GM19023 (cell line): ENCODE measurements around the gene BSN.

Experiments used
- ATAC-seq: cut with Tn5 transposase; IDR thresholded peaks from one replicate; pipeline ENCODE4 v1.9.1; 2021; ENCODE audit warnings: mild to moderate bottlenecking, moderate library complexity; ENCODE audit not compliant: unreplicated experiment

The BSN gene

DNA sequence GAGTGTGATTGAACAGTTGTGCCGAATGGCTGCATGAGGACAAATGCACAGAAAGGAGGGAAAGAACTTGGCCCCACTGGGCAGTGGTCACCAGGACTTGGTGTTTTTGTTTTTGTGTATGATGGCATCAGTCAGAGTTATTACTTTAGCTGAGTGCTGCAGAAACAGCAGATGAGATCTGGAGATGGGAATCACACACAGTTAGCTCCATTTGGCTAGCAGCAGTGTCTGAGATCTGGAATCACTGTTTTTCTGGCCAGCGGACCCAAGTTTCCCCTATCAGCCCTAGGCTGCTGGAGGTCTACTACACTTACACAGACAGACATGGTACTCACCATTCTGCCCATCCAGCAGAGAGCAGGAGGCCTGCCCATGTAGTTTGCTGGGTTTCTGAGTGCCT lies 74.0 kb downstream of the BSN start:
- no peak for ATAC-seq

DNA sequence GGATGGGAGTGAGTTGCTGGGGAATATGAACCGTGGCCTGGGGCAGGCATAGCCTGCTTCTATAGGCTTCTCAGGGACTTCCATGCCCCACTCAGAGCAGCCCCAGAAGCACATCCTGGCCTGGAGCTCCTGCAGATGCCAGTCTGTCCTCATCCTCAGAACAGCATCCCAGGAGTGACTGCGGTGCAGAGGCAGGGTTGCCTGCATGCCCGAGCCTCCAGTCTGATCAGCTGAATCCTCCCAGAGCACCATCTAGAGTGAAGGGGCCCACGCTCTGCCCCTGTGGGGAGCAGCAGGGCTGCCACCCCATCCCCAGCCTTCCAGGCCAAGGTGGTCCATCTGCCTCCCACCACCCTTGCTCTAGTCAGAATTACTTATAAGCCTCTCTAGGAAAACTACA lies 75.2 kb downstream of the BSN start:
- ATAC-seq = no peak

DNA sequence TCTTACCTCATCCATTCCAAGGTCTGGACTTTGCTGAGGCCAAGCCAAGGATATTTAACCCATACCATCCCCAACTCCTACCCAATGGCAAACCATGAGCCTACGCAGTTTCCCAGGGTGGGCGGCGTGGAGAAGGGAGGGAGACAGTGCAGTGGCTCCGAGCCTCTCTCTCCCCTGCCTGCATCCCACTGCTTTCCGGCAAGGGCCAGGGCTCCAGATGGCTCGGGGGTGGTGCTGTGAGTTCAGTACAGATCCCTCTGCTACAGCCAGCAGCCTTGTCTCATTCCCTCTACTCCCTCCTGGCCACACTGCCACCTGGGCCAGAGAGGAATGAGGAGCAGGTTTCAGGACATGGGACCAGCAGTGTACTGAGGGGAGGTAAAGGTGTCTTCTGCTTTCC lies 75.6 kb downstream of the BSN start:
- ATAC-seq = no peak

DNA sequence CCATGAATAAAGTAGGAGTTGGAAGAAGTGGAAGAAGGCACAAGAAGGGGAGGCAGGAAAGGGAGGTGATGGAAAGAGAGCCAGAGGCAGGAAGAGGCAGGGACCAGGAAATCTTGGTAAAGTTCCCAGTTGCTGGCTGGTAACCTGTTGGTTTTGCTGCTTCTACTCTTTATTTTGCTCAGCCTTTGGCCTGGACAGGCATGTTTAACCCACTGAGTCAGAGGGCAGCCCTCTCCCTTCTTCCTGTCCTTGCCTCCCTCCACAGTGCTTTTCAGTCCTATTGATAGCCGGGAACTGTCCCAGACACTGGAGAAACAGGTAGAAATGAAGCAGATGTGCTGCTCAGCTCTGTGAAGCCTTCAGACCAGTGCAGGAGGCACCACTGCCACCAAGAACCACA lies 76.5 kb downstream of the BSN start:
- no peak for ATAC-seq

DNA sequence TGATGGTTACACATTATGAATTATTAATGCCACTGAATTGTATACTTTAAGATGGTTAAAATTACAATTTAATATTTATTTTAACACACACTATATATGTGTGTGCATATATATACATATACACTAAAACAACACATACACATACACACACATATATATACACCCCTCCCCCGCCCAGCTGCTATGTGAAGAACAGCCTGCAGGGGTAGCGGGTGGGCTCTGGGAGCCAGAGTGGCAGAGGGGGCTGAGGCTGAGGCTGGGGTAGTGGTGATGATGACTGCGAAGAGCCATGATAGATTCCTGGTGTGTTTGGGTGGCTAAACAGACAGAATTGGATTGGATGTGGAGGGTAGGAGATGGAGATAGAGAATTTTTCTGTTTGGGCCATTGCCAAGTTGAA lies 80.5 kb downstream of the BSN start:
- ATAC-seq = no peak

DNA sequence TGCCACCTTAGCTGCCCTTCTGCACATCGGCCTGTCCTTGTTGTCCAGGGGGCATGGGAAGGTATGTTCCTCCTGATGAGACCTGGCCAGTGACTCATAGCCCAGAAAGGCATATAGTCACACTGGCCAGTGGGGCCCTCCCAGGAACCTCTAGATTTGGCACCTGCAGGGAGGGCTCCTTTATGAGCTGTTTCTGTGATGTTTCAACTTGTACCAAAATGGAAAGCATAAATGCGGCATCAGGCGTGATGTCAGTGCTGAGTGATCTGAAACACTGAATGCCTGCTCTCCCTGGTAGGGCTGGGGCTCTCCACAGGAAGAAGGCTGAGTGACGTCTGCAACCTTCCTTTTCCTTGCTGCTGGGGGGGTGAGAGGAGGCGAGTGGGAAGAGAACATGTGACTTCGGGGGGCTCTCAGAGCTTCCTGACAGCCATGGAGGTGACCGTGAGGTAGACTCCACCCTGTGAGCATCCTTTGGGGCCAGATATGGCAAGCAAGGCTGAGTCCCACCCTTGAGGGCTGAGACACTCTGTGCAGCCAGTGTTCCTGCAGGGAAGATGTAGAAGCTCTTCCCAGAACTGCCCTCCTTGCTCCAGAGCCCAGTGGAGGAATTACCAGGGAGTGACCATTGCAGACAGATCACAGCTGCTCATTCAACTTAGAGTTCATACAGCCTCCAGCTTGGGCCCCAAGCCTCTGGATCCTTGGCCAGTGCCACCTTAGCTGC lies 82.8 kb downstream of the BSN start:
- no peak for ATAC-seq

DNA sequence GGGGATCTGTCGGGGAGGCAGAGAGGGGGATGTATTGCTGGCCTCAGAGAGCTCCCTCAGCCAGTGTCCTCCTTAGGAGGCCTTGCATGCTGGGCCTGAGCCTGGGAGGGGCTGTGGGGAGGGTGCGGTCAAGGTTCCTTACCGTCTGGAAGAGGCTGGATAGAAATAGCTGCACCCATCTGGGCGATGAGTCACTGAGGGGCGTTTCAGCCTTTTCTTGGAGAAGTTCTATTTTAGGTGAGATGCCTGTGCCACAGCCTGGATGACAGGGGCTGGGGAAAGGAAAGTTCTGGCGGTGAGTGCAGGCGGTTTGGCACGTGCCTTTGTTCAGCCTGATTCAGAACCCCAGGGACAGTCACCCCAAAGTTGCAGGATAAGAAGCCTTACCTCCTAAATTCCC lies 84.2 kb downstream of the BSN start:
- no peak for ATAC-seq

DNA sequence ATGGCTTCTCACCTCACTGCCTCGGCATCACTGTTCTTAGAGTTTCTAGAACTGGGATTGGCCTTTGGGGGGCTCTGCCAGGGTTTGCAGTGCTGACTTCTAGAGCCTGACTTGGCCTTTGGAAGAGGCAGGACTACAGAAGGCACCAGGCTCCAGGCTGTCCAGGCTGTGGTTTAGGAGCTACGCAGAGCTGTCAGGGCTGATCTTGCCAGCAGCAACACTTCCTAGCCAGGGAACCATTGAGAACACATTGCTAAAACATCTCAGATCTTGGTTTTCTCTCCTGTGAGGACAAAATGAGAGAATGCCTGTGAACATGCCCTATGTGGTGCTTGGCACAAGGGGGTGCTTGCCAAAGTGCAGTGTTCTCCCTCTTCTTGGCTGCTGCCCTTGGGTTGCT lies 85.3 kb downstream of the BSN start:
- ATAC-seq = no peak

DNA sequence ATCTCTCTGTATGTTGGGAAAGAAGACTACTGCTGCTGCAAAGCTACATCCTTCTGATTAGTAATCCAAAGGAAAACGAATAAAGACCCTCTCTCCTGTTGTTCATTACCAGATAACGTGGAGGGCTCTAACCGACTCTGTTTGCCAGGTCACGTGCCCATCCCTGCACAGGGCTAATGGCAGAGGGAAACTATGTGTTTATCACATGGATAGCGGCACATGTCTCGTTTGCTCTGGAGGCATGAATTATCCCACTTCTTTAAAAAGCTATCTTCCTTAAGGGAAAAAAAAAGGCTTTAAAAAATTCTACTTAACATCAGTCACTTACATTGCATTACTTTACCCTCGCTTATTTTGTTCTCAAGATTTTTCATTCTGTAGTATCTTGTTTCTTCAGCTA lies 87.0 kb downstream of the BSN start:
- ATAC-seq = no peak

DNA sequence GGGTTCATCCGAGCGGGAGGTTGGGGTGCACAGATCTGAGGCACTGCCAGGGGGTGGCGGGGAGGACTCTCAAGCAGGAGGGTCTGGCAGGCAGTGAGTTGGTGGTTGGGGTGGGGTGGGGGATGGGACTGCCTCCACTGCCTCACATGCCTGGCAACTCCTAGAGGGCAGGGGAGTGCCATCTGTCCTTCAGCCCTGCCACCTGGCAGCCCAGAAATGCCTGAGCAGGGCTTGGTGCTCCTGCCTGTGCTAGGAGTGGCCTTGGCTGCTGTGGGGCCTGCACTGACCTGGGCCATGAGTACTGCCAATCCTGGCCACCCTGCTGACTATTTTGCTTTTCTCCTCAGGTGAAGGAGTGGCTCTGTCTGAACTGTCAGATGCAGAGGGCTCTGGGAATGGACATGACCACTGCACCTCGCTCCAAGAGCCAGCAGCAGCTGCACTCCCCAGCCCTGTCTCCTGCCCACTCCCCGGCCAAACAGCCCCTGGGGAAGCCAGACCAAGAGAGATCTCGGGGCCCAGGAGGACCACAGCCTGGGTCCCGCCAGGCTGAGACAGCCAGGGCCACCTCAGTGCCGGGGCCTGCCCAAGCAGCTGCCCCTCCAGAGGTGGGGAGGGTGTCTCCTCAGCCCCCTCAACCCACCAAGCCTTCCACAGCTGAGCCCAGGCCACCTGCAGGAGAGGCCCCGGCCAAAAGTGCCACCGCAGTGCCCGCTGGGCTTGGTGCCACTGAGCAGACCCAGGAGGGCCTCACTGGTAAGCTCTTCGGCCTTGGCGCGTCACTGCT lies 87.8 kb downstream of the BSN start:
- ATAC-seq = no peak

DNA sequence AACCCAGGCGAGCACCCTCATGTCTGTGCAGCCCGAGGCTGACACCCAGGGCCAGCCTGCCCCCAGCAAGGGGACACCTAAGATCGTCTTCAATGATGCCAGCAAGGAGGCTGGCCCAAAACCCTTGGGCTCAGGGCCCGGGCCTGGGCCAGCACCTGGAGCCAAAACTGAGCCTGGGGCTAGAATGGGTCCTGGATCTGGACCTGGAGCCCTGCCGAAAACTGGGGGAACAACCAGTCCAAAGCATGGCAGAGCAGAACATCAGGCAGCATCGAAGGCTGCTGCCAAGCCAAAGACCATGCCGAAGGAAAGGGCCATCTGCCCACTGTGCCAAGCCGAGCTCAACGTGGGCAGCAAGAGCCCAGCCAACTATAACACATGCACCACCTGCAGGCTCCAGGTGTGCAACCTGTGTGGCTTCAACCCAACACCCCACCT lies 88.5 kb downstream of the BSN start:
- no peak for ATAC-seq

DNA sequence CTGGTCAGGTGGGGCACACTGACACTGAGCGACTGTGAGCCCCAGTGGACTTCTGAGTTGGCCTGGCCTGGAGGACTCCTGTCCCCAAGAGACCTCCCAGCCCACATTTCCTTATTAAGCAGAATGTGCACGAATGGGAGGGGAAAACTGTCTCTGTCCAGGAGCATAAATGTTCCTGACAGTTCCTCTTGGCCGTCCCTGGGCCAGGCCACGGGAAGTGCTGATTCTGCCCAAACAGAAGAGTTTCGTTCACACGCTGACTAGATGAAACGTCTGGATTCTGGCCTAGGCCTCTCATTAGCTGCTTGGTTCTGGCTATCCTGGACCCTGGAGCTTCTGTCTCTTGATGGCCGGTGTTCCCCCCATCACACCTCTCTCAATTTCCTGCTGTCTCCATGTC lies 90.4 kb downstream of the BSN start:
- ATAC-seq = no peak

DNA sequence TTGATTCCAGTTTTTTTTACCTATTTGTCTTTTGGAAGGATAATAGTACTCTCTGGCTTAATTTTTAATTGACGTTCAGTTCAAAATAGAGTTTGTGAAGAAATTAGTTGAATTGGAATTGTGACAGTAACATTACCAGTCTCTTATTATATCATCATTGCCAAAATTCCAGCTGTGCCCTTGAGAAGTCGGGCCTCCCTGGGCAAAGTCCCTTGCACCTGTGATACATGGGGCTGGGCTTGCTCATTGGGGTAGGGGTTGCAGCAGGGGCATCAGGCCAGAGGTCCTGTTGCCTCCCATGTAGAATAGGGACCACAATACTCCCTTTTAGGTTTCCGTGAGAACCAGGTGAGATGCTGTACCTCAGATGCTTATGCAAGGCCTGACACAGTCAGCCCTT lies 92.0 kb downstream of the BSN start:
- no peak for ATAC-seq

DNA sequence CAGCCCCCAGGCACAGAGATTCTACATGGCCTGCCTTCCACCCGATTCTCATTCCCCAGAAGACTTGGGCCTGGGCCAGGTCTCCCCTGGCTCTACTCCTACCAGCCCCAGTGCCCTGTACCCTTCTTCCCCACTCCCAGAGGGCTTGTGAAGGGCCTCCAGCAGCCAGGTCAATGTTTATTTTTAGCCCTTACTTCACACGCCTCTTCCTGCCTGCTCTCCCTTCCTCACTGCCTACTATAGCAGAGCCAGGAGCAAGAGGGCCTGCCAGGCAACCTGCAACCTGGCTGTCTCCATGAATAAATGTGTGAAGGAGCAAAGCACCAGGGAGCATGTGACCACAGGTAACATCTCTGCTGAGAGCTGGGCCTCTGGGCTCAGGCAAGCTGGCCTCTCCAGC lies 93.5 kb downstream of the BSN start:
- ATAC-seq = no peak

DNA sequence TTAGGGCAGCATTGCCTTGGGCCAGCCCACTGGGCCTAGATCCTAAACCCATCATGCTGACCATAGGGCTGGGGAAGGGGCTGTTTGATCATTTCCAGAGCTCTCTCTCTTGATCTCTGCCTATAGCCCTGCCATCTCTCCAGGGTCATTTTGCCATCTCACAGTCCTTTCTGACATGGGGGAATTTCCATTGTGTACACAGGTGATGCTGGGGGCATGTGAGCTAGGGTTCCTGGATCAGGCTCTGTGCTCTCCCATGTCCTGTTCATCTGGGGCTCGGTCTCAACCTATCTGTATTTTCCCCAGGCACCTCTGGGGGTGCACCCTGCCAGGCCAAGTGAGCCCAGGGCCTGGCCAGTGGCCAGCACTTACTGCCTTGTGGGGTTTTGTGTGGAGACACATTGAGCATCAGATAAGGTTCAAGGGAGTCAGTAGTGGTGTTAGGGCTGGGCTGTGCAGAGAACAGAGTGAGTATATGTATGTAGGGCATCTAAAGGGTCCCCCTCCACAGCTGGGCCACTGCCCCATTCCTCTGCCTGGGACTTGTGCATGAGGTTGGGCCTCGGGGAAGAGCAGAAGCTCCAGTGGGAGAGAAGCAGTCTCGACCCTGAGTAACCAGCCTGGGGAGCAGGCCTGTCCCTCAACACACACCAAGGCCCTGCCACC lies 94.2 kb downstream of the BSN start:
- no peak for ATAC-seq

DNA sequence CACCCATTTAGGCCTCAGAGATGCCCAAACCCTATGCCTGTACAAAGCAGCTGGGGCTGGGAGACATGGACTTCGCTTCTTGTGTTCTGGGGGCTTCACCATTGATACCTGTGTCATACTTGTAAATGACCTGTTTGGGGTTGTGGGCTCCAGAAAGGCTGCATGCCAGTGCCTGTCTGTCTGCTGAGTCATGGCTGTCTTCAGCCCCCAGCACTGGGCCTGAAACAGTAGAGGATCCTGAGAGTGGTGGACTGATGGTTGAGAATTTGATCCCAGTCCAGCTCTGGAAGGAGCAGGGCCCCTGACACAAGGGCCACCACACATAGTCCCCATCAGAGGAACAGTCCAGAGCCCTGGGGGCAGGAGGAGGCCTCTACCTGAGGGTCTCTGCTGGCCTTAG lies 95.3 kb downstream of the BSN start:
- ATAC-seq = no peak

DNA sequence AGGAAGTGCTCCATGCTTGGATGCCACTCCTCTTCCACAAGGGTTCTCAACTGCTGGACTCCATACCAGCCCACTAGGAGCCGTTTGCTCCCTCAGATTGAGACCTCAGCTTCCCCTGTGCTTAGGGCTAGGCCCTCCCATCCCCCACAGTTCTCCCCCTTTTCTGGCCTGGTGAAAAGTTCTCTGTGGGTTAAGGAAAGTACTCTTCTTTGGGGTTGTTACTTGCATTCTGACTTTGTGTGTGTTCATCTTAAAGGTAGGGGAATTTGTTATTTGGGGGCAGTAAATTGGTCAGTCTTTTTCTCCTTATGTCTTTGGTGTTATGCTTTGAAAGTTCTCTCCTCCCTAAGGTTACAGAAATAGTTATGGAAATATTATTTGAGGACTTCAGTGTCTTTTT lies 95.9 kb downstream of the BSN start:
- no peak for ATAC-seq

DNA sequence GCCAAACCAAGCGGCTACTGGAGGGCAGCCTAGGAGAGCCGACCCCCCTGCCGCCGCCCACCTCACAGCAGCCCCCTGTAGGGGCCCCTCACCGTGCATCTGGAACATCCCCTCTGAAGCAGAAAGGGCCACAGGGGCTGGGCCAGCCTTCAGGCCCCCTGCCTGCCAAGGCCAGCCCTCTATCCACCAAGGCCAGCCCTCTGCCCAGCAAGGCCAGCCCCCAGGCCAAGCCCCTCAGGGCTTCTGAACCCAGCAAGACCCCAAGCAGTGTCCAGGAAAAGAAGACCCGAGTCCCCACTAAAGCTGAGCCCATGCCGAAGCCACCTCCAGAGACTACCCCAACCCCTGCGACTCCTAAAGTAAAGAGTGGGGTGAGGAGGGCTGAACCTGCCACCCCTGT lies 96.4 kb downstream of the BSN start:
- ATAC-seq = no peak

DNA sequence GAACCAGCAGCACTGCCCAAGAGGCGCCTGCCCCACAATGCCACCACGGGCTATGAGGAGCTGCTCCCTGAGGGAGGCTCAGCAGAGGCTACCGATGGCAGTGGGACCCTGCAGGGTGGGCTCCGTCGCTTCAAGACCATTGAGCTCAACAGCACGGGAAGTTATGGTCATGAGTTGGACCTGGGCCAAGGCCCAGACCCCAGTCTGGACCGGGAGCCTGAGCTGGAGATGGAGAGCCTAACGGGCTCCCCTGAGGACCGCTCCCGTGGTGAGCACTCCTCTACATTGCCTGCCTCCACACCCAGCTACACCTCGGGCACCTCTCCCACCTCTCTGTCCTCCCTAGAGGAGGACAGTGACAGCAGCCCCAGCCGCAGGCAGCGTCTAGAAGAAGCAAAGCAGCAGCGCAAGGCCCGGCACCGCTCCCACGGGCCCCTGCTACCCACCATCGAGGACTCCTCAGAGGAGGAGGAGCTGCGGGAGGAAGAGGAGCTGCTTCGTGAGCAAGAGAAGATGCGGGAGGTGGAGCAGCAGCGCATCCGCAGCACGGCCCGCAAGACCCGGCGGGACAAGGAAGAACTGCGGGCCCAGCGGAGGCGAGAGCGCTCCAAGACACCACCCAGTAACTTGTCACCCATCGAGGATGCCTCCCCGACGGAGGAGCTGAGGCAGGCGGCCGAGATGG lies 98.1 kb downstream of the BSN start:
- no peak for ATAC-seq

DNA sequence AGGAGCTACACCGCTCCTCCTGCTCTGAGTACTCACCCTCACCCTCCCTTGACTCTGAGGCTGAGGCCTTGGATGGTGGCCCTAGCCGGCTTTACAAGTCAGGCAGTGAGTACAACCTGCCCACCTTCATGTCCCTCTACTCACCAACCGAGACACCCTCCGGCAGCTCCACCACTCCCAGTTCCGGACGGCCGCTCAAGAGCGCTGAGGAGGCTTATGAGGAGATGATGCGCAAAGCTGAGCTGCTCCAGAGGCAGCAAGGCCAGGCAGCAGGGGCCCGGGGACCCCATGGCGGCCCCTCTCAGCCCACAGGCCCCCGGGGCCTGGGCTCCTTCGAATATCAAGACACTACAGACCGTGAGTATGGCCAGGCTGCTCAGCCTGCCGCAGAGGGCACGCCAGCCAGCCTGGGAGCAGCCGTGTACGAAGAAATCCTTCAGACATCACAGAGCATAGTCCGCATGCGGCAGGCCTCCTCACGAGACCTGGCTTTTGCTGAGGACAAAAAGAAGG lies 98.7 kb downstream of the BSN start:
- no peak for ATAC-seq

DNA sequence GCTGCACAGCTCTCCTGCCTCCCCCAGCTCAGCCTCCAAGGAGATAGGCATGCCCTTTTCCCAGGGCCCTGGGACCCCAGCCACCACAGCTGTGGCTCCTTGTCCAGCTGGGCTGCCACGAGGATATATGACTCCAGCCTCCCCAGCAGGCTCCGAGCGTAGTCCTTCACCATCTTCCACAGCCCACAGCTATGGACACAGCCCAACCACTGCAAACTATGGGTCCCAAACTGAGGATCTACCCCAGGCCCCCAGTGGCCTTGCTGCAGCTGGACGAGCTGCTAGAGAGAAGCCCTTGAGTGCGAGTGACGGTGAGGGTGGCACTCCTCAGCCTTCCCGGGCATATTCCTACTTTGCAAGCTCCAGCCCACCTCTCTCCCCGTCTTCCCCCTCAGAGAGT lies 99.3 kb downstream of the BSN start:
- no peak for ATAC-seq
